GM19372 (cell line): Measurements from ENCODE around the gene PRXL2B.

Experiments used
- ATAC-seq: cut with Tn5 transposase; IDR thresholded peaks from one replicate; pipeline ENCODE4 v1.9.1; 2021; ENCODE audit warnings: mild to moderate bottlenecking, low read depth, moderate library complexity; ENCODE audit not compliant: unreplicated experiment

Gene PRXL2B

DNA sequence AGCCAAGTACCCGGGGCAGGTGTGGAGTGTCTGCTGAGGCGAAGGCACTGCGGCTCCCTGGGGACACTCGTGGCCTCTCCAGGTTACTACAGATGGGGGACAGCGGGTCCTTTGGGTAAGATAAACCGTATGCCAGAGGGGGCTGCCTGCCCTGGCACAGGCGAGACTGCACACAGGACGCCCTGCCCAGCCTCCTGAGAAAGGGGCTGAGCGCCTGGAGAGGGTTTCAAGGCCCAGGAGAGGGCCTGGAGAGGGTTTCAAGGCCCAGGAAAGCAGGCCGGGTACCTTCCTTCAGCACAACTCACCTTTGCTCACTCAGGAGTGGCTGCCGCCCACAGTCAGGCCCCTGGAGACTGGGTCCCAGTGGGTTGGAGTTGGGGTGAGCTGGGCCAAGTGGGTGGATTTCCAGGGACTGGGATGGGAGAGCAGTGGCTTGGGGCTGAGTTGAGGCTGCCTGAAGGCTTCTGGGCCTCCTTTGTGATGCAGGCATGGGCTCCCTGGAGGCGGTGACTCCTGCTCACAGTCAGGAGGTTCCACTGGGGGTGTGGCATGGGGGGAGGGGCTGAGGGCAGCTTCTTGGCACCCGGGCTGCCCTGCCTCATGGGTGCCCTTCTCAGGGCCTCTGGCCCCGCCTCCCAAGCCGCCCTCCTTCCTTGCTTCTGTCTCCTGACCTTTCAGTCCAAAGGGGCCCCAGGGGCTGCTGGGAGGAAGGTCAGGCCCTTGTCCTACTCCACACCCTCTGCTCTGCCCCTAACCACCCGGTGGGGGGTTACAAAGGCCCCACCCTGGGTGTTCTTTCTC, 46.2 kb downstream of the PRXL2B start, which contains the start of gene MMEL1:
Gene MMEL1 (minus strand): TSS at position 456 of the 801 bp plus-strand sequence. CDS start 3,532 bp downstream, outside the sequence.
- ATAC-seq, result no peak

GRCh38 chr1:2633366-2633935, 46.9 kb downstream of the PRXL2B start:
- no peak for ATAC-seq

DNA sequence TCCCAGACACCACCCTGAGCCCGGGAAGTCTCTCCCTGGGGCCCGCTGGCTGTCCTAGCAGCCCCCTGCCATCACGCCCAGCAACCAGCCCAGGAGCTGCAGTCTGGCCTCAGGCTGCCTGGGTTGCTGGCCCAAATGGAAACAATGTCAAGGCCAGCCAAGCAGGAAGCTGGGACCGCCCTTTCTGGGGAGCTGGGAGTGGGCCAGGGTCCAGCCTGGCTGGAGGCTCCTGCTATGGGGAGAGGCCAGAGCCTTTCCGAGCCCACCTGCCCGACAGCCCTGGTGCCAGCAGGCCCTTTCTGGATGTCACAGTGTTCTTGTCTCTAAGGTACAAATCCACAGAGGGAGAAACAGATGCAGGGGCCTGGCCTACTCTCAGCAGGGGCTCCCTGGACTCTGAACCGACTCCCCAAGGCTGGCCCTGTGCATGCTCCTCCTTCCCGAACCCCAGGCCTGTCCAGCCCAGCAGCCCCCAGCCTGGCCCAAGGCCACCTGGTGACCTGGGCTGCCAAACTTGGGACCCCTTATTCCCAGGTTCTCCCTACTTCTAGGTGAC, 47.4 kb downstream of the PRXL2B start:
- ATAC-seq, result no peak

- no peak for ATAC-seq
Observed at GRCh38 chr1:2635361-2636010, 48.9 kb downstream of the PRXL2B start.

- no peak for ATAC-seq
Observed at GRCh38 chr1:2636733-2637132, 50.2 kb downstream of the PRXL2B start.

GRCh38 chr1:2637442-2638145, 51.0 kb downstream of the PRXL2B start:
- ATAC-seq, result no peak

- no peak for ATAC-seq
Observed at GRCh38 chr1:2638466-2639115, 52.0 kb downstream of the PRXL2B start.

DNA sequence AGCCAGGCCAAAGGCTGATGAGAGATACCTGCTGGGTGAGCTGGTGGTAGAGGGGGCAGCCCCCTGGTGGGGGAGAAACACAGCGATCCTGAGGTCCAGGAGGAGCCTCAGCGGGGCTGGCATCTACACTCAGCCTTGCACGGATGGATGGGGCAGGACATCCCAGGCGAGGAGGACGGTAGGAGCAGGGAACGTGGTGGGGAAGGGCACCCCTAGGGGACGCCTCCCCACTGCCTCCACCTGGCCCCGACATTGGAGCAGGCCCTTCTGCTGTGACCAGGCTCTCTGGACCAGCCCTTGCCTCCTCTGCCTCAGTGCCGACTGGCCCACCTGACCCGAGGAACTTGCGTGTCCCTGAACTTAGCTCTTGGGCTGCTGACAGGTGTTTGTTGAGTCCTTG, 52.6 kb downstream of the PRXL2B start:
- no peak for ATAC-seq

DNA sequence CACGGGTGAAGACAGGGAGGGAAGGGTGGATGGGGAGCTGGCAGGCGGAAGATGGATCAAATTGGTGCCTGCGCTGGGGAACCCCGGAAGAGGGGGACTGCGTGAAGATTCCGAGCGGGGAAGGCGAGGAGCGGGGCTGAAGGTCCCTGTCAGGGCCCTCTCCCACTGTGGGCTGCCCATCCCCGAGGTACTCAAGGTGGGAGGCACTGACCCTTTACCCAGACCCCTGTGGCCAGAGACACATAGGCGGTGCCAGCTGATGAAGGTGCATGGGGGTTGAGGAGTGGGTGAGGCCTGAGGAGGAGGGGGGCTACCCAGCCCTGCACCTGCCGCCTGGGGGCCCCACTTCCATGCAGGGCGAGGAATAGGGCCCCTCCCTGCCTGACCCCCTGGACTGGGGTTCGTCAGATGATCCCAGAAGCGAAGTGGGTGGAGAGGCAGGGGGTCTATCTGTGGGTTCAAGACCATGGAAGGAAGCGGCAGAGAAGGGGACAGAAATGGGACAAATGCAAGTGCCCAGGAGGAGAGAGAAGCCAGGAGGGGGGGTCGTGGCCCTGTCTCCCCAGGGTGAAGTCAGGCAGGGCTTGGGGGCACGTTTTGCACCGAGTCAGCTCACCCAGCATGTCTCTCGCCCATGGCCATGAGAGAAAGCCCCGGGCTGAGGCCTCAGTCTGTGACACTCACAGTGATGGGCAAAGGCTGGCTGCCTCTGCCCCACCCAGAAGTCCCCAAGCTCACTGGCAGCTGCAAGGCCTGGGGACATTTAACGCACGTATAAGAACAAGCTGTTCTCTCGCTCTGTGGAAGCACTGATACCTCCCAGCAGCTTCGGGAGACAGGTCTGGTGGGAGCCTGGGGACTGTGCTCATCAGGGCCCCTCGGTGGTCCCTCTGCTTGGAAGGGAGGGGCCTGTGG, 53.3 kb downstream of the PRXL2B start:
- no peak for ATAC-seq

GRCh38 chr1:2640626-2641025, 54.0 kb downstream of the PRXL2B start:
- ATAC-seq, result no peak
